C4-2B (cell line): ENCODE measurements around the gene UBE2E1.

Experiments
- H3K27ac ChIP-seq: fragments of 450-650 bp; 2 replicates; pipeline ENCODE4 v1.5.1; 2017
- ZFX ChIP-seq: fragments of 450-650 bp; IDR thresholded peaks from 2 replicates; pipeline ENCODE4 v1.6.1; 2017
- TF ChIP-seq, protein P1 (sequence below): fragments of 450-650 bp; conservative IDR thresholded peaks from 2 replicates; pipeline ENCODE4 v1.5.1; 2017; ENCODE audit warnings: mild to moderate bottlenecking

The UBE2E1 gene

DNA sequence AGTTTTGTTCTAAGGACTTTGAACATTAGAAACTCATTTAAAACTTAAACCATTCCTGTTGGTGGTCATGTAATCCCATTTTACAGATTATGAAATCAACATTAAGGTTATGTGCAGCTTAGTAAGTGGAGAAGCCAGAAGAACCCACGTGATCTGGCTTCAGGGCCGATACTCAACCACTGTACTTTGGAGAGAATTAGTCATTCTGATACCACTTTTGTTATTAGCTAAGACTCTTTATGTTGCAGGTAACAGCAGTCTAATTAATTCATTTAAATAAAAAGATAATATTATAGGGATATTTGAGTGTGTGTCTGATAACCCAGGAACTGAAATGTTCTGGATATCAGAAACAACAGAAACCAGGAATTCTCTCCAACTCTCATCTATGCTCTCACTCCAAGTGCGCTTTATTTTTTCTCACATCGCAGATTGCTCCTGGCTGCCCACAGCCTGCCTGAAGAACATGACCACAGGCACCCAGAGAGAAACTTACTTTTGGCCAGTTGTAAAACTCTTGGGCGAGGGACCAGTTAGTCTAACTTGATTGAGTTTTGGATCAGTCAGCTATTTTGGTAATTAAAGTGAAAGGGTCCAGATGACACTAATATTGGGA is 25.2 kb downstream of the UBE2E1 start:
- no peak for TF ChIP-seq ZFX
- TF ChIP-seq, protein P1, sequence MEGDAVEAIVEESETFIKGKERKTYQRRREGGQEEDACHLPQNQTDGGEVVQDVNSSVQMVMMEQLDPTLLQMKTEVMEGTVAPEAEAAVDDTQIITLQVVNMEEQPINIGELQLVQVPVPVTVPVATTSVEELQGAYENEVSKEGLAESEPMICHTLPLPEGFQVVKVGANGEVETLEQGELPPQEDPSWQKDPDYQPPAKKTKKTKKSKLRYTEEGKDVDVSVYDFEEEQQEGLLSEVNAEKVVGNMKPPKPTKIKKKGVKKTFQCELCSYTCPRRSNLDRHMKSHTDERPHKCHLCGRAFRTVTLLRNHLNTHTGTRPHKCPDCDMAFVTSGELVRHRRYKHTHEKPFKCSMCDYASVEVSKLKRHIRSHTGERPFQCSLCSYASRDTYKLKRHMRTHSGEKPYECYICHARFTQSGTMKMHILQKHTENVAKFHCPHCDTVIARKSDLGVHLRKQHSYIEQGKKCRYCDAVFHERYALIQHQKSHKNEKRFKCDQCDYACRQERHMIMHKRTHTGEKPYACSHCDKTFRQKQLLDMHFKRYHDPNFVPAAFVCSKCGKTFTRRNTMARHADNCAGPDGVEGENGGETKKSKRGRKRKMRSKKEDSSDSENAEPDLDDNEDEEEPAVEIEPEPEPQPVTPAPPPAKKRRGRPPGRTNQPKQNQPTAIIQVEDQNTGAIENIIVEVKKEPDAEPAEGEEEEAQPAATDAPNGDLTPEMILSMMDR: no peak
- no peak overlapping the region for H3K27ac ChIP-seq

DNA sequence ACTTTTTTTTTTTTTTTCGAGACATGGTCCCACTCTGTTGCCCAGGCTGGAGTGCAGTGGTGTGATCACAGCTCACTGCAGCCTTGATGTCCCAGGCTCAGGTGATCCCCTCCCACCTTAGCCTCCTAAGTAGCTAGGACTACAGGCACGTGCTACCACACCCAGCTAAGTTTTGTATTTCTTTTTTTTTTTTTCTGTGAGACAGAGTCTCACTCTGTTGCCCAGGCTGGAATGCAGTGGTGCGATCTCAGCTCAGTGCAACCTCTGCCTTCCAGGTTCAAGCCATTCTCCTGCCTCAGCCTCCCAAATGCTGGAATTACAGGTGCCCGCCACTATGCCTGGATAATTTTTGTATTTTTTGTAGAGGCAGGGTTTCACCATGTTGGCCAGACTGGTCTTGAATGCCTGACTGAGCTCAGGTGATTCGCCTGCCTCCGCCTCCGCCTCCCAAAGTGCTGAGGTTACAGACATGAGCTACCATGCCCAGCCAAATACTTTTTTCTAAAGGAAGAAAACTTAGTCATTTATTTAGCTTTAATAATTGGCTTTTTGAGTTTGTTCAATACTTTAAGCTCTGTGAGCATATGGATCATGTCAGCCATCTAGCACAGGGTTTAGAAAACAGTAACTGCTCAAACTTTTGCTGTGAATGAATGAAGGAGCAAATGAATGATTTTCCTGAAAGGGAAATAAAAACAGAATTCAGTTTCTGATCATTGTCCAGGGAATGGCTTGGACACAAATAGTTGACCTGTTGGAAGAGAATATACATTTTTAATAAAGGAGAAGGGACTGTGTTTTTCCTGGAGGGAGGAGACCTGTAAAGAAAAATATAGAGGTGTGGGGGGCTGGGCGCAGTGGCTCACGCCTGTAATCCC is 26.0 kb downstream of the UBE2E1 start:
- TF ChIP-seq, protein P1: no peak
- TF ChIP-seq ZFX: no peak
- no peak overlapping the region for H3K27ac ChIP-seq

DNA sequence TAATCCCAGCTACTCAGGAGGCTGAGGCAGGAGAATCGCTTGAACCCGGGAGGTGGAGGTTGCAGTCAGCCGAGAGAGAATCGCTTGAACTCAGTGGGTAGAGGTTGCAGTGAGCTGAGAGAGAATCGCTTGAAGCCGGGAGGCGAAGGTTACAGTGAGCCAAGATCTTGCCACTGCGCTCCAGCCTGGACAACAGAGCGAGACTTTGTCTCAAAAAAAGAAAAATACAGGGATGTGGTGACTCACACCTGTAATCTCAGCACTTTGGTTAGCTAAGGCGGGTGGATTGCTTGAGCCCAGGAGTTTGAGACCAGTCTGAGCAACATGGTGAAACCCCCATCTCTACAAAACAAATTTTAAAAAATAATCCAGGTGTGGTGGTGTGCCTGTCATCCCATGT is 26.8 kb downstream of the UBE2E1 start:
- H3K27ac ChIP-seq: no peak overlapping the region
- TF ChIP-seq, protein P1: no peak

DNA sequence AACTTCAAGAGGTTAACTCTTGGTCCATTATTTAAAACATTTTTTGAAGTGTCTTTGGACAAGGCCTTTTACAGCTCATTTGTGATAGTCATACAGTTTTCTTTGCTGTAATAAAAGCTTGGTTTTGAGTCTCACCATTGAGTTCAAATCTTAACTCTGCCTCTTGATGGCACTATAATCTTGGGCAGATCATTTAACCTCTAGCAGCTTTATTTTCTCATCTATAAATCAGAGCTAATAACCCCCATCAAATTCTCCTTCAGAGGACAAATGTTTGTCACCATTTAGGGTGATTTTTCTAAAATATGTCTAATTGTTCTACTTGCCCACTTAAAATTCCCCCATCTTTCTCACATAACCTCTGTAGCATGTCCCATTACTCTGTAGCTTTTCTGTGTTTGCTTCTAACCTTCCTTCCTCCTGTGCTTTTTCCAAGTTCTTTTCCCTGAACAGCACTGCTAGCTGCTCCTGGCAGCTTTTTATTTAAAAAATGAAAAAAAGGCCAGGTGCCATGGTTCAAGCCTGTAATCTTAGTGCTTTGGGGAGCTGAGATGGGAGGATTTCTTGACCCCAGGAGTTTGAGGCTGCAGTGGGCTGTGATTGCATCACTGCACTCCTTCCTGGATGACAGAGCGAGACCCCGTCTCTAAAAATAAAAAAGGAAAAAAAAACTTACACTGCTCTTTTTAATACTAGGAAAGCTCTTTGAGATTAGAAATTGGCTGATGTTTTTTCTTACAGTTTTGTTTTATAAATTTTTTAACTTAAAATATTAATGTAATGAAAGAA is 28.5 kb downstream of the UBE2E1 start:
- TF ChIP-seq, protein P1: peak; percentile 41
- TF ChIP-seq ZFX: no peak
- no peak overlapping the region for H3K27ac ChIP-seq

DNA sequence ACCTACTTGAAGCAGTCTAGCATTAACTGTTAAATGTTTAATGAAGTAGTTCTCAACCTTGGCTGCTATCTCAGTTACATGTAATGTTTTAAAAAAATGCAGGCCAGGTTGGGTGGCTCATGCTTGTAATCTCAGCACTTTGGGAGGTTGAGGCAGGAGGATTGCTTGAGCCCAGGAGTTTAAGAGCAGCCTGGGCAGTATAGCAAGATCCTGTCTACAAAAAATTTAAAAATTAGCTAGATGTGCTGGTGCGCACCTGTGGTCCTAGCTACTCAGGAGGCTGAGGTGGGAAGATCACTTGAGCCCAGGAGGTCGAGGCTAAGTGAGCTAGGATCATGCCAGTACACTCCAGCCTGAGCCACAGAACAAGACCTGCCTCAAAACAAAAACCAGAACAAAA is 29.3 kb downstream of the UBE2E1 start:
- no peak overlapping the region for H3K27ac ChIP-seq
- no peak for TF ChIP-seq ZFX
- TF ChIP-seq, protein P1: no peak

DNA sequence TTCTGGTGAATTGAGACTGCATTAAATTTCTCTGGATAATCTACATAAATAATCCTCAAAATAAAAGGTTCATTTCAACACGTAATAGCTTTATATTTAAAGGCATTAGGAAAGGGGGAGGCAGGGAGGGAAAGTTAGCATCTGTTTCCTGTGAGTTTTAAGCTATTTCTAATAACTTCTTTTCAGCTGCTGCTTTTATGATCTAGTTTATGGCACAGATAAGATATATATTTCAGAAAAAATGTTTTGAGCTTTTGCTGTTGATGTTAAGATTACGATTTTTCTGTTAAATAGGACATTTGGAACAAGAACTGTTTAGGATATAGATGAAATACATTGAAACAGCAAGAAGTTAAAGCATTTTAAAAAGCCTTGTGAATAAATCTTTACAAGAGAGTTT is 30.0 kb downstream of the UBE2E1 start:
- H3K27ac ChIP-seq: no peak overlapping the region
- no peak for TF ChIP-seq ZFX
- TF ChIP-seq, protein P1: no peak
